NCI-H2227 (cell line): ENCODE measurements around the gene FRMD4A.
A peak's percentile ranks its signal among the peaks of the same experiment; 100 is the strongest.

Experiments used
- DNase-seq: peaks from one replicate; lab custom pipeline; 2025; ENCODE audit not compliant: unreplicated experiment; lab: John Stamatoyannopoulos, UW

FRMD4A gene

DNA sequence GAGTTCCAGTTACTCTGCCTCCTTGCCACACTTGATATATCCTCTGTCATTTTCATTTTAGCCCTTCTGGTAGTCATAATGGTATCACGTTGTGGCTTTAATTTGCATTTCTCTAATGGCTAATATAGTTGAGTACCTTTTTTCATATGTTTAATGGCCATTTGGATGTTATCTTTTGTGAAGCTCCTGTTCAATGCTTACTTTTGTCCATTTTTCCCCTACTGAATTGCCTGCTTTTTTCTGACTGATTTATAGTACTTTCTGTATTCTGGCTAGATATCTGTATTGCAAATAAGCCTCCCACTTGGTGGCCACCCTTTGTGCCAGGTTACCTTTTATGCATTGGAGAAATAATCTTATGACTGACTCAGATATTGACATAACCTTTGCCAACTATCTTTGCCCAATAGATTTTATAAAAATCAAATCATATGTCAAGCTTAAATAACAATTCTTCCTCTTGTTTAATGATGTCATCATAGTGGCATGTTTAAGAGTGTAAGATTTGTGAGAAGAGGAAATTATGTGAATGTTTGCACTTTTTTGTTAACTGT, 693.3 kb downstream of the FRMD4A start:
- DNase-seq, result no peak

DNA sequence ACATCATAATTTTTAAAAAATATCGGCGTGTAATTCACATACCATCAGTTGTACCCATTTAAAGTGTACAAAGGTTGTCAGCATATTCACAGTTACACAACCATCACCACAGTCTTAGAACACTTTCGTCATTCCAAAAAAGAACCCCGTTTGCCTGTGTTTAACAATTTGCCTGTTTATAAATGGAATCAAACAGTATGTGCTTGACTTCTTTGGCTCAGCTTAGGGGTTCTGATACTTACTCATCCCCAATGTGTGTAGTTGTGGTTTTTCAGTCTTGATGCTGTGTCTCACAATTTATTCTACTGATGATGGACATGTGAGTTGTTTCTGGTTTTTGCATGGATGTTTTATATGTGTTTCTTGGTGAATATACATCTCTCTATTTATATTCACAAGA, 693.9 kb downstream of the FRMD4A start:
- DNase-seq, result no peak

DNA sequence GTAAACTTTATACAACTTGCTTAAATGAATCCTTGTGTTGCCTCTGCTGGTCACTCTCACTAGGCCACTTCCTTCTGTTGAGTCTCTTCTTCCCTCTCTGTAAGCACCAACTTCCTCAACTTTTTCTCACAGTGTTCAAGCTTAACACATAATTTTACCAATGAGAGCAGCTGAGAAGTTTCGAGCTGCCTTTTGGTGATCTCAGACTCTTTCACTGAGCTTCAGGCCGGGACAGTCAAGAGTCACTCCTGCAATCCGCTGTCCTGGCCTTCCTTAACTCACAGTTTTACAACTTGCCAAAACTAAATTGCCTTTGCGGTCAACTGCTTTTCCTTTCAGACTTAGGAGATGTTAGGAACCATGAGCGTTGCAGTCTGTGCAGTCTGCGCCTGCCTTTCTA, 696.5 kb downstream of the FRMD4A start:
- DNase-seq, result no peak

DNA sequence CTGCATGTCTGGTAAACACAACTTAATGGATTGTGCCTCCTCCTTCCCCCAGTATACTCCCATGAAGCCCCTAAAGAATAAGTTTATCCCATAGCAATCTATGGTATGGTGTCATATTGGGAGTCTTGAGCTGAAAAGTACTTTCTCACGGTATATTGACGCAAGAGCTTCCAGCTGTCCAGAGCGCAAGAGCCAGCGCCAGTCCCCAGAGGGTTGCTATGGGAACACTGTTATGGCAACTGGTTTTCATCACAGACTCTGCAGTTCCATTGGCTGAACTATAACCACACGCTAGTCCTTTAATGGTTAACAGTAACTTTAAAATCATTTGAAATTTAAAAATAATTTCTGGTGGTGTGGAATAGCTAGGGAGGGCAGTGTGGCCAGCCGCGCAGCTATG, 697.0 kb downstream of the FRMD4A start:
- no peak for DNase-seq

DNA sequence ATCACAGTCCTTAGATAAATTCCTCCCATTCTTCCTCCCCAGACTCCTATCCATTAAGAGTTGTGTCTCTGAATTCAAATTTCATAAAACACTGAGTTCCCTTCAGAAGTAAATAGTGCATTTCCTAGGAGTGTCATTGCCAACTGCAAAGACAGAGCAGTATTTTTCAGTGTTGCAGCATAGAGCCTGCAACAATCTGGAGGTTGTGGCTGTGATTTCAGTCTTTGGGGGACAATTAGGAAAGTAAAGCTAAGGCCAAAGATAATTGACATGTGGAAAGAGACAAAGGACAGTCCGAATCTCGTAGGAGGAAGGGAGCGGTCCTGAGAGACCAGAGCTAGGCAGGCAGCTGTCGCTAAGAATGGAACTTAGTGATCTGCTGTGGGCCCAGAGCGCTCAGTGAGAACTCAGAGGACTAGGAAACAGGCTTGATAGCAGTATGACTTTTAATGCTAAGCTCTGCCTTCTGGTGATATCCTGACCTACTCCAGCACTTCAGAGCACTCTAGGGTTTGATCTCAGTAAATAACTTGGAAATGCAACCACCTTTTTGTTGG, 697.8 kb downstream of the FRMD4A start:
- DNase-seq, result no peak

DNA sequence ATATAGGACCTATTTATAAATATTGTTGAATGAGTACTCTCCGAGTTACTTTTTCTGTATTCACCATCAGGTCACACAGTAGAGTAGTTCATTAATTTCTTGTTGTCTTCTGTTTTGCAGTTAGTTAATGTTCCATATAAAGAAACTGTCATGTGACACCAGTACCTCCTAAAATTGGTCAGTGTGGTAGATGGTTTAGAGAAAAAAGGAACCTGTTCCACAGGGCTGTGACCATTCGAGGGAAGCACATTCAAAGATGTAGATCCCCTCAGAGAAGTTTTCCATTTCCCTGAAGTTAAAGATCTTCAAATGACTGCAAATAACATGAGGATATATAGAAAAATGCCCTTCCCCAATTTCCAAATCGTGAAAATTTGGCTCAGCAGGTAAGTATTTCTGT, 698.3 kb downstream of the FRMD4A start:
- no peak for DNase-seq

DNA sequence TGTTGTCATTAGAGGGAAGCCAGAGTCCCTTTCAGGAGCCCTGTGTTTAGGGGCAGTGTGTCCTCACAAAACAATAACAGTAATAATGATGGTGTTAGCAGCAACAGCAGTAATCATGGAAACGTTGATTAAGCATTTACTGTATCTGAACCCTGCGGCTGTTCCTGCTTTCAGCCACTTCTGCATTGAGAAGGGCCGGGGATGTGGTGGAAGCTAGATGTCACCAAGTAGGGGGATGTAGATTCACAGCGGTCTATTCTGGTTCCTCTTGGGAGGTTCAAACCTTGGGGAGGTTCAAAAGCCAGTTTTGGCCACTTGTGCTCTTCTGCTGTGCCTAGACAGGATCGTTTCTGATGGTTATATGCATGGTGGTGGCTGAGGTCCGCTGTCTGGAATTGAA, 699.1 kb downstream of the FRMD4A start:
- DNase-seq, result no peak

DNA sequence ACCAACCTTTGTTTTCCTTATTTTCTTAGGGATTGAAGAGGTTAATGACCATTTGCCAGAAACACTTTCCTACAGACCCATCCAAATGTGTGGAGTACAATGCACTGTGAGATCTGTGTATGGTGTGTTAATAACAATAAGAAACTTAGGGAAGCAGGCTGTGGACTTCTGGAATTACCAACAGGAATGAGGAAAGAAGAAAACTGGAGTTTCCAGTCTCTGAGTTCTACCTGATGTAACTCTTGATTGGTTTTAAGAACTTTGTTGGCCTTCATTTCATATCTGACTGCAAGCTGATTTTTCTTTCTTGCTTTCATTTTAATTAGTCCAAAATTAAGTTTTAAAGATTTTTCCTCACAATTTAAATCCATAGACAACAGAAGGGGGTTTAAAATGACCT, 700.5 kb downstream of the FRMD4A start:
- no peak for DNase-seq

DNA sequence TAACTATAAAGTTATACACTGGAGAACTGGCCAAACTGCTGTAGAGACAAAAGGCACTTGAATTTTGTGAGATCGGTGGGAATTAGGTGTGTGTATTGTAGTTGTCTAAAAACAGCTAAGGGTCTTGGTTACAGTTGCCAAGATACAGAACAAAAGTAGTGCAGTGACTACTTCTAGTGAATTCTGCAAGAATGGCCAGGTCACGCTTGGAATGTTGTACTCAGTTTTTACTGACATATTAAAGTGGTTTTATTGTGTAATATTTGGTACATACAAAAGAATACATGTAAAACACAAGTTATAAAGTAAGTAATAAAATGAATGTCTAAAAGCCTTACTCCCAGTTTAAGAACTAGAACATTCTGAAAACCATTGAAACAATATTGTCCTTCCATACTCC, 701.6 kb downstream of the FRMD4A start:
- DNase-seq, result no peak

DNA sequence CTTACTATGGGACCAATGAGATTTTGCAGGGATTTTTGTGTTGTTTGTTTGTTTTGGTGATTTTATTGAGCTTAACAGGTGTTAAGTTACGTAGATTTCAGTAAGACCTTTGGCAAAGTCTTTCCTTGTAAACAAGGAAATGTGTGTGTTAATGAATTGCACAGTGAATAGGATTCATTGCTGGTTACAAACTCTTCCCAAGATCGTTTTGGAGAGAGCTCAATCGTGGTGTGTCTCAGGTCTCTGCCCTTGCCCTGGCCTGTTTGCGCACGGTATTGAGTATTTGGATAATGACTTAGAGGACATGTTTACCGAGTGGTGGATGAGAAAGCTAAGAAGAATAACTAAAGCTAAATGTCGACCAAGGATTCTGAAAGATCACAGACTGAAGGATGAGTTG, 702.1 kb downstream of the FRMD4A start:
- no peak for DNase-seq

DNA sequence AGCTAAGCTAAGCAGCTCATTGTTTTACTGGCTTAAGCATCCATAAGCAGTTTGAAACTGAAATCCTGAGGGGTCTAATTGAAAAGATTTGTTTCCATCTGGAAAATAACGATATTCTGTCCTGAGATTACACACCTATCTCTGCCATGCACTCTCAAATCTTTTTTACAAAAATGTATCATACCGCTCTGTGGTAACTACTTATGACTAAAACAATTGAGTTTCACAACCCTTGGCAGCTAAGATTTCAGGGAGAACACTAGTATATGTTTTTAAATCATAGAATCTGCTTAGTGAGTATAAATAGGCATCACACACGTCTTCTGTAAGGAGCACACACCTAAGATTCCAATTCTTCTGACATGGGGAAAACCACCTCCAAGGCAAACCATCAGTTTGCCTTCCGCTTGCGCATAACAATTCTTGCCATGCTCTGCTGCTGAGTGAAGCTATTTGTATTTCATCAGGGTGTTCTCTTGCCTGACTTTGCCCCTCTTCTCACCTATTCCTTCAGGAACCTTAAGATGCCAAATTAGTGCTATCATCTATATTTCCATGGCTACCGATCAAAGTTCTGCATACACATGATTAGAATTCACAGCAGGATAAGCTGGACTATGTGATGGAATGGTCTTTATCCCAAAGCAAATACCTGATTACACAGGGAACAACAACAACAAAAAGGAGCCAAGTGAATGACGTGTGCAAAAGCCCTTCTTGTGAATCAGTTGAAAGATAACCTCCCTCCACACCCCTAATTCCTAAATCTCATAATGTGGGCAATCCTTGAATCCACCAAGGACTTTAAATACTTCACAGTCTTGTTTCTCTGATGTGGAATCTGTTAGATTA, 703.0 kb downstream of the FRMD4A start:
- no peak for DNase-seq

DNA sequence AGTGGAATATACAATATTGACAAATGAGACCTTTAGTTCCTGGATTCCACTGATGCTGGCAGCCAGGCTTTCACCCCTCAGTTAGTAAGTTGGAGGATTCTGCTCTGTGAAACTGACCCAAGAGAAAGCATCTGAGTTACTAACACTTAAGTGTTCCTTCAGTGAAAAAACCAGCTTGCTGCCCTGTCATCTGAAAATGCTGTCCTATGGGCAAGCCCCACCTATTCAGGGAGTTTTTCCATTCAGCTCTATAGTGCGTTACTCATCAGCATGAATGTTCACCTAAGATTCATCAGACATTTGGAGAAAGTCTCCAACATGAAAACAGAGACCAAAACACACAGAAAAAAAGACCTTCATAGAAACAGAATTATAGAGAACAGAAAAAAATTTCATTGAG, 706.1 kb downstream of the FRMD4A start:
- DNase-seq, result no peak

DNA sequence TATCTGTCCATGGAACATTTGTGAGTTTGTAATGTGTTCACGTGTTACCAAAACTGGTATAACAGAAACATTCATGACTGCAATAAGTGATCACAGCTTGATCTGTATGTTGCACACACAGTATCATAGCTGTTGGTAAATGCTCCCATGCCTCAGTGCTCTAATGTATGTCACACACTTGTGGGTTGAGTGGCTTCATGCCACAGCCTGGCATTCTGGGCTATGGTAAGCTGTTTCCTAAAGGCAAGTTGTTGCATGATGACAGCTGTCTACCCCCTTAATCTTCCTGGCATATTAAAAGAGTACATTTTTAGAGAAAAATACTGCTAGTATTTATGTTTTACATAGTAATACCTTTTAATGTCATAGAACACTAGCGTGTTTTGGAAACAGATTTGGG, 708.8 kb downstream of the FRMD4A start:
- DNase-seq, result no peak

DNA sequence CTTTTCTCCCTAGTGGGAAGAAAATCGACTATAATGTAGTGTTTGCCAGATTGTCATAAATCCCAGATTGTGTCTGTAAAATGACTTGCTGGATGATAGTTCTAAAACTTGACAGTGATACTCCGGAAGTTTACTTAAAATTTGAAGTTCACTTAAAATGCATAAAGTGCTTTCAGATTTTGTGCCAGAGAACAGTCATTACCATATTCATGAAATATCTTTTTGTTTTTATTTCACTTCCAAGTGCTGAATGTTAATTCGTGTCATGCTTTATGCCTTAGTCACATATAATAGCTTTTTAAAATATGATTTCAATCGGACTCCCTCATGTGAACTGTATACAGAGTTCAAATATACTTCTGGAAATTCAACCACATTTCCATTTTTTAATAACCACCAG, 713.6 kb downstream of the FRMD4A start:
- no peak for DNase-seq

DNA sequence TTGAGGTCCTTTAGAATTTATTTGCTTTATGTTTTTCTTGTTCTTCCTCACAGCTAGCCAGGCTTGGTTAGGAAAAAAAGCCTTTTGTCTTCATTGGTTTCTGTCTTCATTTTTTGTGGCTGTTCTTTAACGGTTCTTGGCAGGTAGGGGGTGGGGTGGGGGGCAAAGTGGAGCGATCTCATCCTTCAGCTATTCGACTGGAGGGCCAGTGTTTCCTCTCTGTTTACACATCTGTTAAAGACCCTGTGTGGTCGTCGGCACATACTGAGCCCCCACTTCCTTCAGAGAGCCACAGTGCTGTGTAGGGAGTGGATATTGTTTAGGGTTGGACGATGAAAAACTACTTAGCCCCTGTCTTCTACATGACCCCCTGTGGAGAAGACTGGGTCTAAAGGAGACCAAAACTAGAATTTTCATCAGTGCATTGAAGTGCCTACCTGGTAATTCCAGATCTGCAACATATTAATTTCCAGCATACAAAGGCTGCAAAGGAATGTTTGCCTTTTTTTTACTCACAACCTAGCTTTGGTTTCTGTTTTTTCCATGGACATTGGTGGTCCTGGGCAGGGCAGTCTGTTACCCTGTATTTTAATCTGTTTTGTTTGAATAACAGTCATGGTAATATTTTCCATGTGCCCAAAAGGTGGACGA, 714.9 kb downstream of the FRMD4A start:
- no peak for DNase-seq

DNA sequence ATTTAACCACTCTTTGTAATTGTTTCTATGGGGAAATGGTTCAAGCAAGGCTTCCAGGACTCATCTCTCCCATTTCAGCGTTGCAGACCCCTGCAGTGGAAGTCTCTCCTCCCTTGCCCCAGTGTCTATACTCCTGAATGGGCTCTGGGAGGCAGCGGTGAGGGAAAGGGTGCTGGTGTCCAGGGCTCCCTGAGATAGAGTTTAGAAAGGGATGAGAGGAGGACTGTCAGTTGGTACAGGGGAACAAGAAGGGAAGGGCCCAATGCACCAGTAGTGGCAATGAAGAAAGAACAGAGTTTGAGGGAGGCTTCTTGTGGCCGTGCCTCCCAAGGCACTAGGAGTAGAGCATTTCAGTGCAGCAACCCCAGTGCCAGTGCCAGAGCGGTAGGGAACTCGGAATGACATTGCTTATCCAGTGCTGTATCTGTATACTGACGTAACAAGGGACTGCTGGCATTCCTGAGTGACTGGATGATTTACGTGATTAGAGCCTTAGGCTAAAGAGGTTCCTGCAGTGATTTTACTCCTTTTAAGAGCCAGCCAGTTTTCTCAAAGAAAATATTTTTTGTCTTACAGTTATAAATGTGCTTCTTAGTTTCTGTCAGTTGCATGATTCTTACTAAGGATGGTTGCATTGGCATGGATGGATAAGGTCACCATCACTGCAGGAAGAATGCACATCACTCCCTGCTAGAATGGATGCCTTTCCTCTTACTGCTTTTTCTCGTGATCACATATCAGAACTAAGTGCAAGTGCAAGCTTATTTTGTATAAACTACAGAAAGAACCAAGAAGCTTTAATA, 716.0 kb downstream of the FRMD4A start:
- no peak for DNase-seq

DNA sequence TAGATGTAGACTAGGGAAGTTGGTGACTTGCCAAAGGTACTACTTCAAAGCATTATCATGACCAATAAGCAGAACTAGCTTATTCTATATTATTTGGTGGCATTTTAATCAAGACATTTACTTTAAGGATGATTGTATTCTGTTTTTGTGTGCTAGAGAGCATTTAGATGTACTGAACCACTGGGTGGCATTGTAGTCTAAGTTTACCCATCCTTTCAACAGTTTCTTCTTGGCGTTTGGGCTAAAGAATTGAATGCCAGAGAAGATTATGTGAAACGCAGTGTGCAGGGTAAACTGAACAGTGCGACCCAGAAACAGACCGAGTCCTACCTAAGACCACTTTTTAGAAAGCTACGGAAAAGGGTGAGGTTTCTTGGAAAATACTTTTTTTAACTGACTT, 717.2 kb downstream of the FRMD4A start:
- DNase-seq, result peak; percentile 8

DNA sequence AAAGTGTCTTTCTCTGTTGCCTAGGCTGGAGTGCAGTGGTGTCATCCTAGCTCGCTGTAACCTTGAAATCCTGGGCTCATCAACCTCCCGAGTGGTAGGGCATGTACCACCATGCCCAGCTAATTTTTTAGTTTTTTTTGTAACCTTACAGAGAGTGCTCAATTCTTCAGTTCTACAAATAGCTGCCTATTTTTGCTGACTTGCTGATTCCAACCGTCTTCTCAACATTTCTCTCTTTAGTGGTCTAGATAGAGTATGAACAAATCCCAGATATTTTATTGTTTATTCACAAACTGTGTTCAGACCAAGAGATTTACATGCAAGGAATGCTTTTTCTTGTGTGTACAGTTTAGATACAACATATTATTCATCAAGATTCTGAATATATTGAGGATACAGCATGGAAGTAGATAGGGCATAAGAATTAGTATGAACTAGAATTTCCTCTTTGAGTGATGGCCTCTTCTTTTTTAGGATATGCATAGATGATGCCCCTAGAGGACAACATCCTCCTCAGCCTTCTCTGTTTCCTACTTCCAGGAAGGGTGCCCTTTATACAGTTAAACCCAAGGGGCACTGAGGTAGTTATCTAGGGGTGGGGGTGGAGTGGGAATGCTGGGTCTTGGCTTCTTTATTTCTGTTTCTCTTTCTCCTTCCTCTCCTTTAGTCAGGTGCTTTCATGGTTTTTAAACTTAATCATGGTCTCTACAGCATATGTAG, 717.9 kb downstream of the FRMD4A start:
- DNase-seq, result no peak

DNA sequence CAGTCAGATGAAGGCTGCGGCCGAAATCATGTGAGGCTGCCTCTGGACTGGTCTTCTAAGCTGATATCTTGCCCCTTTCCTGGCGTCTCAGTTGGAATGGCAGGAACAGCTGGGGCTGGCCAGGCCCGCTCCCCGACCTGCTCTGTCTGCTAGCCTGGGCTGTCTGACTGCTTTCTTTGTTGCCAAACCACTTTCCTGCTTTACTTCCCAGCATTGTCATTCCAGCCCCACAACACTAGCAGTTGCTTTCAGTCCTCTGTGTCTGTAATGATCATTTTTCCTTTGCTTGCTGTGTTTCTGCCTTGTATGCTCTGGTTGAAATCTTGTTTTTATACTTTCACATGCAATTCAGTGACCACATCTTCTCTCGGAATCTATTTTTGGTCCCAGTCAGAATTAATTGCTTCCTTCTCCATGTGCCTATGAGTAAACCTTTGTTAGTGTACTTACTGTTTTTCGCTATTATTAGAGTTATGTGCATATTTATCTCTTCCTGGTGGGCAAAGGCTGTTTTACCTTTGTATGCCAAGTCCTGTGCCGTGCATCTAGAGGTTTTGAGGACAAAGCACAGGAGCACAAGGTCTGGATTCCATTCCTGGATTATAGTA, 722.4 kb downstream of the FRMD4A start:
- DNase-seq, result no peak

DNA sequence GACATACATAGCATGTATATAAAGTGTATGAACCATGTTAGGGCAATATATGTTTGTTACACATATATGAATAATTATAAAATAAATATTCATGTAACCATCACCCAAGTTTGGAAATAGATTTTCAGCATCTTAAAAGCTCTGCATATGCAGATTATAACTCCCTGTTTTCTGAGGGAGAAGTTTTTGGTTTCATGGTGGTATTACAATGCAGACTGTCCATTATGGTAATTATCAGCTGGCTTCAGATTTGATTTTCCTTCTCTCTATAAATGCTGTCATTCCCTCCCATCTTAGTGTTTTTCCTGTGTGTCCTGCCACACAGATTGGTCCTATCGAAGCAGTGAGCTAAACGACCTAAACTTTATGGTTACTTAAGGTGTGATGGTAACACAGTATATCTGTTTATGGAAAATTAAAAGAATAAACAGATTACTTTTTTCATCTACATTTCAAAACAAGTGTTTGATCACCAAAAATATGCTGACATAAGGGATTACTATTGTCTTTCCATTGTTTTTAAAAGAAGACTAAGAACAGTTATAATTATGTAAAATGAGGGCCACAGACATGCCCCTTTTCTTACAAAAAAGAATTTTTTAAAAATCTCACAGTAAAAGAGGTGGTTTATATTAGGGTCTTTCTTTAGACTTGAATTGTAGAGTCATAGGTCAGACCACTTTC, 726.2 kb downstream of the FRMD4A start:
- DNase-seq, result no peak
